ENCODE measurements around the gene TTYH3.
A peak's percentile ranks its signal among the peaks of the same experiment; 100 is the strongest.

Gene TTYH3

DNA sequence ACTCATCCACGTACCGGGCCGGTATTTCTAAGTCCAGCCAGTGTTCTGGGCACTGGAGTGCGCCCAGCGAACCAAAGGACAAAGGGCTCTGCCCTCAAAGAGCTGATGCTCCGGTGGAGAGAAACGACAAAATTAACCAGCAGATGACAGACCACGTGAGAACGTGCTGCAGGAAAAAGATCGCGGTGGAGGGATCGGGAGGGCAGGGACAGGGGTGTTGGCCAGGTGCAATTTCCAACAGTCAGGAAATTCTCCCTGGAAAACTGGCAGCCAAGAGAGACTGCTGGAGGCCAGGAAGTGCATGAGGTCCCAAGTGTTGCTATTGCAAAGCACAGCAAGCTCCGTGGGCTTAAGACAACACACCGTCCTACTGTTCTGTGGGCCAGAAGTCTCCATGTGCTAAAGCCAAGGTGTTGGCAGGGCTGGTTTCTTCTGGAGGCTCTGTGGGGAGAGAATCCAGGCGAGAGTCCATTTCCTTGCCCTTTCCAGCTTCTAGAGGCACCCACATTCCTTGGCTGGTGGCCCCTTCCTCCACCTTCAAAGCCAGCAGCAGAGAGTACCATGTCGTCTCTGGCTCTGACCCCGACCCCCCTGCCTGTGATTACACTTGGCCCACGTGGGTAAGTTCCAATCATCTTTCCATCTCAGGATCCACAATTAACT lies 34.9 kb downstream of the TTYH3 start:
- no peak for TF ChIP-seq RAD21 (IDR thresholded peaks at IDR 0.05; ENCODE audit: low read depth)
- no peak for TF ChIP-seq FOXM1 (IDR thresholded peaks at IDR 0.05; ENCODE audit: borderline replicate concordance, low read depth)
- TF ChIP-seq EGR1 (IDR thresholded peaks at IDR 0.05), result no peak
- no peak for TF ChIP-seq CREB1 (IDR thresholded peaks at IDR 0.05; ENCODE audit: low read depth)
- no peak for TF ChIP-seq CEBPB (IDR thresholded peaks at IDR 0.05)
- TF ChIP-seq NFIC (IDR thresholded peaks at IDR 0.05), result no peak
- TF ChIP-seq REST (IDR thresholded peaks at IDR 0.05; ENCODE audit: low read depth), result no peak
- TF ChIP-seq TAF1 (IDR thresholded peaks at IDR 0.05; ENCODE audit: low read depth), result no peak
- TF ChIP-seq ZBTB7A (IDR thresholded peaks at IDR 0.05; ENCODE audit: low read depth), result no peak
- TF ChIP-seq, protein P1, sequence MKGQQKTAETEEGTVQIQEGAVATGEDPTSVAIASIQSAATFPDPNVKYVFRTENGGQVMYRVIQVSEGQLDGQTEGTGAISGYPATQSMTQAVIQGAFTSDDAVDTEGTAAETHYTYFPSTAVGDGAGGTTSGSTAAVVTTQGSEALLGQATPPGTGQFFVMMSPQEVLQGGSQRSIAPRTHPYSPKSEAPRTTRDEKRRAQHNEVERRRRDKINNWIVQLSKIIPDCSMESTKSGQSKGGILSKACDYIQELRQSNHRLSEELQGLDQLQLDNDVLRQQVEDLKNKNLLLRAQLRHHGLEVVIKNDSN (IDR thresholded peaks at IDR 0.05), result no peak
- no peak for TF ChIP-seq YY1 (IDR thresholded peaks at IDR 0.05; ENCODE audit: low read depth)
- TF ChIP-seq TEAD4 (IDR thresholded peaks at IDR 0.05), result no peak
- TF ChIP-seq TCF12 (IDR thresholded peaks at IDR 0.05; ENCODE audit: low read depth), result no peak
- TF ChIP-seq, protein P2, sequence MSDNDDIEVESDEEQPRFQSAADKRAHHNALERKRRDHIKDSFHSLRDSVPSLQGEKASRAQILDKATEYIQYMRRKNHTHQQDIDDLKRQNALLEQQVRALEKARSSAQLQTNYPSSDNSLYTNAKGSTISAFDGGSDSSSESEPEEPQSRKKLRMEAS (IDR thresholded peaks at IDR 0.05), result no peak
- no peak for TF ChIP-seq EP300 (IDR thresholded peaks at IDR 0.05; ENCODE audit: borderline replicate concordance)

DNA sequence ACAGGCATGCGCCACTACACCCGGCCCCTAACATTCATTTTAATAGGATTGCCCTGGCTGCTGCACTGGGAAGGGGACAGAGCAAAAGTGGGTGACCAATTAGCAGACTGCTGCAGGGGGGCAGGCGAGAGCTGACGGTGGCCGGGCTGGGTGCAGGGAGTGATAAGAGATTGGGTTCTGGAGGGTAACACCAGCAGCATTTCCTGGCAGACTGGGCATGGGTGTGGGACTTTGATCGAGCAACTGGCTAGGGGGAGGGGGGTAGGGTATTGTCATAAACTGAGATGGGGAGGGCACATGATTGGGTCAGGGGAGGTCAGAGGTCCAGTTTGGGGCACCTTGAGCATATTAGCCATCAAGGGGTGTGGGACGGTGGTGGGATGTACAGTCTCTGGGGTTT lies 36.1 kb downstream of the TTYH3 start:
- TF ChIP-seq RAD21 (IDR thresholded peaks at IDR 0.05; ENCODE audit: low read depth) (no peak), TEAD4 (IDR thresholded peaks at IDR 0.05) (no peak)
- TF ChIP-seq, protein P2 (IDR thresholded peaks at IDR 0.05), result no peak

DNA sequence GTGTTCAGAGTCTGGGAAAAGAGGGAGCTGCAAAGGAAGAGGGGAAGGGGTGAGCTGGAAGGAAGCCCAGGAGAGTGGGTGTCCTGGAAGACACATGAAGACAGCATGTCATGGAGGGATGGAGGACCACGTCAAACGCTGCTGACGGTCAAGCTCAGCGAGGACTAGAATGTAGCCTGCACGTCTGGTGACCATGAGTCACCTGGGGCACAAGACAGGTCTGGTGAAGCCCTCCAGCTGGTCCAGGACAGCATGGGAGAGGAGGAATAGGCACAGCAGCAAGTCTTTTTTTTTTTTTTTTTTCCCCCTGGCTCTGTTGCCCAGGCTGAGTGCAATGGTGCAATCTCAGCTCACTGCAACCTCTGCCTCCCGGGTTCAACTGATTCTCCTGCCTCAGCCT lies 36.6 kb downstream of the TTYH3 start:
- TF ChIP-seq, protein P1 (IDR thresholded peaks at IDR 0.05), result no peak
- TF ChIP-seq TCF12 (IDR thresholded peaks at IDR 0.05; ENCODE audit: low read depth) (no peak), NFIC (IDR thresholded peaks at IDR 0.05) (no peak), YY1 (IDR thresholded peaks at IDR 0.05; ENCODE audit: low read depth) (no peak), TEAD4 (IDR thresholded peaks at IDR 0.05) (no peak), EP300 (IDR thresholded peaks at IDR 0.05; ENCODE audit: borderline replicate concordance) (no peak), REST (IDR thresholded peaks at IDR 0.05; ENCODE audit: low read depth) (no peak), CEBPB (IDR thresholded peaks at IDR 0.05) (no peak), TAF1 (IDR thresholded peaks at IDR 0.05; ENCODE audit: low read depth) (no peak), FOXM1 (IDR thresholded peaks at IDR 0.05; ENCODE audit: borderline replicate concordance, low read depth) (no peak), ZBTB7A (IDR thresholded peaks at IDR 0.05; ENCODE audit: low read depth) (no peak), CREB1 (IDR thresholded peaks at IDR 0.05; ENCODE audit: low read depth) (no peak), EGR1 (IDR thresholded peaks at IDR 0.05) (no peak), RAD21 (IDR thresholded peaks at IDR 0.05; ENCODE audit: low read depth) (no peak)
- TF ChIP-seq, protein P2 (IDR thresholded peaks at IDR 0.05), result no peak

DNA sequence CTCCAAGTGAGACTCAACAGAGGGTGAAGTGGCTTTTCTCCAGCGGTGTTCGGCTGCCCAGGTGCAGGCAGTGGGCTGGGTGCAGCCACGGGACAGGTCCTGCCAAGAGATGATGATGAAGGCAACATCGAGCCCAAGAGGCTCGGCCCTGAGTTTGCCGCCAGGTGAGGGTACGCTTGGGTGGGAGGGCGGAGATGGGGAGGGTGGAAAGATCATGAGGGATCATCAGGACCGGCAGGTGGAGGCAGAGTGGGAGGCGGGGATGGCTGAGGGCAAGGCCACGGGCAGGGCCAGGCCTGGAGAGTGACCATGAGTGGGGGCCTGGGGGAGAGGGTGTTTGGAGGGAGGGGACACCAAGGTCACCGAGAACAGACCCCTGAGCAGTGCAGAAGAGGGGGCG lies 38.4 kb downstream of the TTYH3 start:
- no peak for TF ChIP-seq ZBTB7A (IDR thresholded peaks at IDR 0.05; ENCODE audit: low read depth)

DNA sequence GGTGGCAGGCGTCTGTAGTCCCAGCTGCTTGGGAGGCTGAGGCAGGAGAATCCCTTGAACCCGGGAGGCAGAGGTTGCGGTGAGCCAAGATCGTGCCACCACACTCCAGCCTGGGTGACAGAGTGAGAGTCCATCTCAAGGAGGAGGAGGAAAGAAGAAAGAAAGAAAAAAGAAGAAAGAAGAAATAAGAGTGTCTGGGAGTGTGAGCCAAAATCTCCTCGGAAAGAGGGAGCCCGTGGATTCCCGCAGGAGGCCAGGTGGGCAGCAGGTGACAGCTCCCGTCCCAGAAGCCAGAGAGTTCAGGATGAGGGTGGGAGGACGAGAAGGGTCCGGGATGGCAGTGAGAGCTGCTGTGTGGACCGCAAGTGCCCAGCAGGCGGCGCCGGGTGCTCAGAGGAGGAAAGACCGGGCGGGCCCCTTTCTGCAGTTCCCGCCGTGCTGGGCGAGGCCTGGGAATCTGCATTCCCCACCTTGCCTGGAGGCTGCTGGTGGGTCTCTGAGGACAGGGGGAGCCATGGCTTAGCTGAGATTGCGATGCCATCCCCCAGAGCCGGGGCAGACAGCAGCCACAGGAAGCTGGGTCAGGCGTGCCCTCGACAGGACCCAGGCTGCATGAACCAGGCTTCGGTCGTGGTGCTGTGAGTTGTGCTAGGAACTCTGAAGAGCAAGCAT lies 39.1 kb downstream of the TTYH3 start:
- no peak for TF ChIP-seq NFIC (IDR thresholded peaks at IDR 0.05)
- TF ChIP-seq, protein P1 (IDR thresholded peaks at IDR 0.05), result no peak
- TF ChIP-seq, protein P2 (IDR thresholded peaks at IDR 0.05), result peak; percentile 32; the same call in 1 of the 2 replicates
- TF ChIP-seq TCF12 (IDR thresholded peaks at IDR 0.05; ENCODE audit: low read depth), result no peak
- TF ChIP-seq TAF1 (IDR thresholded peaks at IDR 0.05; ENCODE audit: low read depth), result no peak
- TF ChIP-seq RAD21 (IDR thresholded peaks at IDR 0.05; ENCODE audit: low read depth), result peak; percentile 88
- TF ChIP-seq FOXM1 (IDR thresholded peaks at IDR 0.05; ENCODE audit: borderline replicate concordance, low read depth), result 0 out of 2 replicates have a peak, but pooled peaks have one; percentile 11
- no peak for TF ChIP-seq YY1 (IDR thresholded peaks at IDR 0.05; ENCODE audit: low read depth)
- TF ChIP-seq TEAD4 (IDR thresholded peaks at IDR 0.05), result peak; percentile 13; the same call in 1 of the 2 replicates
- no peak for TF ChIP-seq CREB1 (IDR thresholded peaks at IDR 0.05; ENCODE audit: low read depth)
- TF ChIP-seq ZBTB7A (IDR thresholded peaks at IDR 0.05; ENCODE audit: low read depth), result 0 out of 2 replicates have a peak, but pooled peaks have one; percentile 53
